Common myeloid progenitor, CD34-positive (primary cell): ENCODE measurements around the gene MRPL58.

ENCODE experiments used
- CTCF ChIA-PET: fragments of 350-600 bp; sonication (Branson Sonifier 250); formaldehyde crosslinking; loops from one replicate; lab custom pipeline; 2021; ENCODE audit warnings: antibody characterized with exemption; lab: Charles Lee
- POLR2A ChIA-PET: fragments of 350-600 bp; sonication (Branson Sonifier 250); formaldehyde crosslinking; loops from one replicate; lab custom pipeline; 2021; ENCODE audit warnings: antibody characterized with exemption; lab: Charles Lee
- DNase-seq, 3 donors: peaks; one replicate each; pipeline versions ENCODE4 v3.0.0 to v3.0.0-alpha.2; 2013
- H3K27ac ChIP-seq, 2 experiments: 1 replicate in 1 of 2; 2 replicates in 1 of 2; pipeline ENCODE4 v1.7.0; 2013; ENCODE audit warnings: inconsistent platforms in 2 of 2, low read length in 2 of 2, mild to moderate bottlenecking in 2 of 2, low read depth in 1 of 2, moderate library complexity in 1 of 2; ENCODE audit not compliant: severe bottlenecking in 2 of 2, insufficient read depth in 1 of 2, poor library complexity in 1 of 2
- H3K27me3 ChIP-seq, 5 experiments: replicated peaks in 2 of 5; 1 replicate in 3 of 5; 2 replicates in 2 of 5; pipeline versions ENCODE4 v1.6.1 to v1.7.0; 2013; ENCODE audit warnings: low read length in 4 of 5, mild to moderate bottlenecking in 2 of 5, moderate library complexity in 2 of 5, inconsistent platforms in 1 of 5; ENCODE audit not compliant: insufficient read depth in 5 of 5, control insufficient read depth in 4 of 5
- H3K36me3 ChIP-seq, 4 experiments: 1 replicate in 2 of 4; 2 replicates in 2 of 4; pipeline versions ENCODE4 v1.6.1 to v1.7.0; 2013; ENCODE audit warnings: low read length in 3 of 4, control low read depth in 1 of 4, mild to moderate bottlenecking in 1 of 4; ENCODE audit not compliant: control insufficient read depth in 4 of 4, insufficient read depth in 4 of 4
- H3K4me1 ChIP-seq, 4 experiments: 1 replicate in 3 of 4; 2 replicates in 1 of 4; pipeline versions ENCODE4 v1.6.1 to v1.7.1; 2013; ENCODE audit warnings: low read length in 3 of 4, mild to moderate bottlenecking in 3 of 4, control low read depth in 1 of 4, inconsistent platforms in 1 of 4, moderate library complexity in 1 of 4; ENCODE audit not compliant: control insufficient read depth in 4 of 4, insufficient read depth in 4 of 4; ENCODE audit errors: control extremely low read depth in 1 of 4
- H3K4me3 ChIP-seq, 7 experiments: 1 replicate in 4 of 7; 2 replicates in 3 of 7; pipeline versions ENCODE4 v1.5.1 to v1.7.0; 2013; ENCODE audit warnings: mild to moderate bottlenecking in 7 of 7, low read length in 6 of 7, moderate library complexity in 6 of 7, inconsistent platforms in 2 of 7, low read depth in 2 of 7, control low read depth in 1 of 7; ENCODE audit not compliant: insufficient read depth in 4 of 7, control insufficient read depth in 1 of 7; ENCODE audit errors: extremely low read depth in 1 of 7
- H3K9me3 ChIP-seq, 5 experiments: 1 replicate in 4 of 5; 2 replicates in 1 of 5; pipeline versions ENCODE4 v1.6.1 to v1.7.1; 2013; ENCODE audit warnings: low read length in 4 of 5, mild to moderate bottlenecking in 2 of 5, inconsistent platforms in 1 of 5, low read depth in 1 of 5, moderate library complexity in 1 of 5; ENCODE audit not compliant: control insufficient read depth in 4 of 5, insufficient read depth in 2 of 5; ENCODE audit errors: control extremely low read depth in 1 of 5
- WGBS: methylation state at CpG from one replicate; pipeline ENCODE4 v1.1.5; 2013; ENCODE audit not compliant: insufficient coverage; 5-methylcytosine and 5-hydroxymethylcytosine counted together

Gene MRPL58

GRCh38 chr17:75048249-75048878 is 35.9 kb downstream of the MRPL58 start:
- H3K27ac ChIP-seq: no peak overlapping the region
- ChIA-PET CTCF (interaction anchor here (0.7 to 2.2 kb wide), 11 partner anchors 9 to 153 kb away, joined by 3 to 18 read pairs (median 4); partner anchors contain the start of gene MRPL58), POLR2A (interaction anchor here (0.6 kb wide), 1 partner anchor 222 kb away, joined by 3 read pairs; no protein-coding TSS in a partner anchor)
- no peaks in the 10 kb centered on the region for H3K9me3 ChIP-seq
- WGBS: 61% methylated on average over 3 of the region's 5 CpGs
- H3K27me3 ChIP-seq: no peaks in the 10 kb centered on the region
- peak overlapping the region in 6 of 7 experiments; percentile 60 to 98 (median 94) for H3K4me3 ChIP-seq
- peaks cover 9 to 23% (median 18%) of the 10 kb centered on the region in 4 experiments for H3K4me1 ChIP-seq
- H3K36me3 ChIP-seq: peaks cover 8 to 20% (median 14%) of the 10 kb centered on the region in 4 experiments
- DNase-seq: peak in 1 of 3 donors; percentile 11

- DNase-seq: no peak
- WGBS: 96% methylated on average over 4 of the region's 5 CpGs
- CTCF ChIA-PET: interaction anchor here (0.9 to 2.2 kb wide), 11 partner anchors 8 to 153 kb away, joined by 3 to 18 read pairs (median 4); no protein-coding TSS in a partner anchor
- no peak overlapping the region for H3K27ac ChIP-seq
- POLR2A ChIA-PET: no interaction called here
- H3K4me3 ChIP-seq: no peak overlapping the region
- no peaks in the 10 kb centered on the region for H3K27me3 ChIP-seq
- peaks cover 9 to 23% (median 18%) of the 10 kb centered on the region in 4 experiments for H3K4me1 ChIP-seq
- H3K36me3 ChIP-seq: peaks cover 8 to 23% (median 18%) of the 10 kb centered on the region in 4 experiments
- no peaks in the 10 kb centered on the region for H3K9me3 ChIP-seq
Measured at GRCh38 chr17:75049057-75049456, 36.6 kb downstream of the MRPL58 start.

- H3K27me3 ChIP-seq: no peaks in the 10 kb centered on the region
- DNase-seq: no peak
- ChIA-PET POLR2A (interaction anchor here (0.8 kb wide), 1 partner anchor 16 kb away, joined by 3 read pairs; no protein-coding TSS in a partner anchor), CTCF (interaction anchor here (1.2 to 1.7 kb wide), 5 partner anchors 10 to 89 kb away, joined by 3 to 5 read pairs (median 4); no protein-coding TSS in a partner anchor)
- peaks cover 9 to 22% (median 18%) of the 10 kb centered on the region in 4 experiments for H3K4me1 ChIP-seq
- peaks cover 8 to 27% (median 19%) of the 10 kb centered on the region in 4 experiments for H3K36me3 ChIP-seq
- no peaks in the 10 kb centered on the region for H3K9me3 ChIP-seq
- no peak overlapping the region for H3K27ac ChIP-seq
- no peak overlapping the region for H3K4me3 ChIP-seq
Measured at GRCh38 chr17:75049706-75050105, 37.2 kb downstream of the MRPL58 start.

GRCh38 chr17:75051941-75052340 is 39.5 kb downstream of the MRPL58 start:
- WGBS: 100% methylated on average over 2 of the region's 2 CpGs
- no peak overlapping the region for H3K4me3 ChIP-seq
- no peaks in the 10 kb centered on the region for H3K27me3 ChIP-seq
- H3K27ac ChIP-seq: no peak overlapping the region
- CTCF ChIA-PET: interaction anchor here (0.5 to 1.8 kb wide), 2 partner anchors 14 to 71 kb away, joined by 4 to 5 read pairs; no protein-coding TSS in a partner anchor
- peaks cover 9 to 16% (median 13%) of the 10 kb centered on the region in 4 experiments for H3K4me1 ChIP-seq
- POLR2A ChIA-PET: no interaction called here
- DNase-seq: no peak
- H3K36me3 ChIP-seq: peaks cover 9 to 42% (median 25%) of the 10 kb centered on the region in 4 experiments
- H3K9me3 ChIP-seq: no peaks in the 10 kb centered on the region

GRCh38 chr17:75059369-75060345 is 47.2 kb downstream of the MRPL58 start:
- peak; percentile 69 to 79 (median 78) for DNase-seq
- WGBS: 78% methylated on average over 21 of the region's 25 CpGs
- peak overlapping the region; percentile 46 to 68 for H3K27ac ChIP-seq
- H3K4me3 ChIP-seq: no peak overlapping the region
- POLR2A ChIA-PET: interaction anchor here (0.6 to 1.5 kb wide), 6 partner anchors 47 to 121 kb away, joined by 3 to 6 read pairs (median 4); partner anchors contain the start of gene ARMC7
- H3K4me1 ChIP-seq: peaks cover 1 to 10% (median 5%) of the 10 kb centered on the region in 4 experiments
- CTCF ChIA-PET: interaction anchor here (0.6 to 9.9 kb wide), 34 partner anchors 10 to 245 kb away, joined by 3 to 107 read pairs (median 4); partner anchors contain the start of genes ARMC7, KCTD2, NT5C and SLC16A5
- H3K9me3 ChIP-seq: no peaks in the 10 kb centered on the region
- H3K36me3 ChIP-seq: peaks cover 10 to 60% (median 46%) of the 10 kb centered on the region in 4 experiments
- H3K27me3 ChIP-seq: no peaks in the 10 kb centered on the region

- CTCF ChIA-PET: interaction anchor here (0.6 to 9.9 kb wide), 25 partner anchors 12 to 179 kb away, joined by 3 to 107 read pairs (median 6); partner anchors contain the start of genes ARMC7, KCTD2, MRPL58 and NT5C
- peak overlapping the region in 1 of 2 experiments; percentile 68 for H3K27ac ChIP-seq
- no peaks in the 10 kb centered on the region for H3K27me3 ChIP-seq
- POLR2A ChIA-PET: interaction anchor here (0.6 to 1.5 kb wide), 4 partner anchors 14 to 49 kb away, joined by 3 to 6 read pairs (median 4); partner anchors contain the start of gene ARMC7
- peaks cover 9 to 64% (median 50%) of the 10 kb centered on the region in 4 experiments for H3K36me3 ChIP-seq
- 92% methylated on average over 17 of the region's 26 CpGs for WGBS
- H3K4me3 ChIP-seq: no peak overlapping the region
- no peaks in the 10 kb centered on the region for H3K9me3 ChIP-seq
- no peak for DNase-seq
- peaks cover 1 to 14% (median 10%) of the 10 kb centered on the region in 4 experiments for H3K4me1 ChIP-seq
Measured at GRCh38 chr17:75060434-75061054, 48.1 kb downstream of the MRPL58 start.
